ENCODE data around the gene PRCC. TPM values are rescaled to one million over a fixed set of nuclear protein-coding genes. Genes with fewer than 3 reads are reported as not detected.

Gene PRCC
- total and polyA plus RNA-seq, 2 of the 13 experiments (the other 11 are each of a cell fraction or from before 2014, with no cell fraction given) = 24.2 to 40.5 TPM

- TF ChIP-seq ARID5B (CRISPR knock-in tag; IDR thresholded peaks at IDR 0.05) (peak; percentile 22; the same call in 1 of the 2 replicates), HNF4G (IDR thresholded peaks at IDR 0.05; ENCODE audit: borderline replicate concordance, low read depth, low read length) (peak; percentile 49; the same call in 1 of the 2 replicates), HNF4G (CRISPR knock-in tag; IDR thresholded peaks at IDR 0.05; ENCODE audit: borderline replicate concordance, low read depth) (no peak), FOXP1 (IDR thresholded peaks at IDR 0.05) (no peak), FOXP1 (CRISPR knock-in tag; IDR thresholded peaks at IDR 0.05) (no peak), ZNF570 (CRISPR knock-in tag; IDR thresholded peaks at IDR 0.05; ENCODE audit: borderline replicate concordance) (no peak), GATAD1 (CRISPR knock-in tag; IDR thresholded peaks at IDR 0.05) (peak; percentile 70), SIN3B (IDR thresholded peaks at IDR 0.05; ENCODE audit: low read length) (no peak), MNT (IDR thresholded peaks at IDR 0.05) (no peak), REPIN1 (CRISPR knock-in tag; IDR thresholded peaks at IDR 0.05; ENCODE audit: borderline replicate concordance, low read depth) (no peak), HNF1B (CRISPR knock-in tag; IDR thresholded peaks at IDR 0.05) (no peak), FOXC1 (CRISPR knock-in tag; IDR thresholded peaks at IDR 0.05; ENCODE audit: borderline replicate concordance) (no peak), JUN (CRISPR knock-in tag; IDR thresholded peaks at IDR 0.05) (no peak), ZBTB10 (CRISPR knock-in tag; IDR thresholded peaks at IDR 0.05; ENCODE audit: borderline replicate concordance) (no peak), ZNF12 (CRISPR knock-in tag; IDR thresholded peaks at IDR 0.05) (no peak), TBX2 (CRISPR knock-in tag; IDR thresholded peaks at IDR 0.05; ENCODE audit: borderline replicate concordance) (peak; percentile 21; the same call in 1 of the 2 replicates), NCOA5 (CRISPR knock-in tag; IDR thresholded peaks at IDR 0.05) (no peak)
Measured at GRCh38 chr1:156746728-156747631, 20.4 kb upstream of the PRCC start (continued).
